ENCODE data around the gene APOD.

Gene APOD

GRCh38 chr3:195566797-195567196 lies 16.9 kb downstream of the APOD start:
- Histone ChIP-seq H3K27me3 (peaks cover 0 to 20% of the 10 kb centered on the region in 2 donors), H3K27ac (no peak overlapping the region), H3K4me1 (no peaks in the 10 kb centered on the region), H3K4me3 (no peak overlapping the region), H3K9me3 (no peaks in the 10 kb centered on the region), H3K36me3 (no peaks in the 10 kb centered on the region)
- TF ChIP-seq CTCF (IDR thresholded peaks at IDR 0.05): no peak
- DNase-seq: no peak
- intact Hi-C loops (cut with DNase I; ENCODE audit: low total_unique reads): no loop called here

DNA sequence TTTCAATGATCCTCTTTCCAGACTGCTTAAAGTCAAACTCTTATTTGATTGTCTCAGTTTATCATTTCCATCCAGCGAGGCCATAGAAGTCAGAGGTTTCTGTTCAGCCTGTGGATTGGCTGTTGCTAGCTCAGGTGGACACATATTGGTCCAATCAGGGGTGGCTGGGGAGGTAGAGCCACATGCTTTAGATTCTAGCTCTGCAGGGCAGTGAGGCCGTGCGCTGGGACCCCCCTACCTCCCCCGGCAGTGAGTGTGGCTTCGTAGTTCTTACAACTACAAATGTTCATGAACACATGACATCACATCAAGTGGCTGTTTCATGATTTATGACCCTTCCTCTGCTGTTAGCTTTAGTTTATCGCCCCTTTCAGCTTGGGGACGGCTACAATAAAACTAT lies 18.0 kb downstream of the APOD start:
- H3K36me3 ChIP-seq: no peaks in the 10 kb centered on the region
- TF ChIP-seq CTCF (IDR thresholded peaks at IDR 0.05): no peak
- peaks cover 0 to 20% of the 10 kb centered on the region in 2 donors for H3K27me3 ChIP-seq
- no peak for DNase-seq
- H3K4me3 ChIP-seq: no peak overlapping the region
- intact Hi-C loops (cut with DNase I; ENCODE audit: low total_unique reads): no loop called here
- no peaks in the 10 kb centered on the region for H3K9me3 ChIP-seq
- no peak overlapping the region for H3K27ac ChIP-seq
- no peaks in the 10 kb centered on the region for H3K4me1 ChIP-seq

- DNase-seq: no peak
- Histone ChIP-seq H3K27me3 (peaks cover 0 to 20% of the 10 kb centered on the region in 2 donors), H3K9me3 (no peaks in the 10 kb centered on the region), H3K4me3 (no peak overlapping the region), H3K4me1 (no peaks in the 10 kb centered on the region), H3K36me3 (no peaks in the 10 kb centered on the region), H3K27ac (no peak overlapping the region)
- no peak for TF ChIP-seq CTCF (IDR thresholded peaks at IDR 0.05)
- intact Hi-C loops (cut with DNase I; ENCODE audit: low total_unique reads): no loop called here
These were observed 20.4 kb downstream of the APOD start for GRCh38 chr3:195563317-195563716.

DNA sequence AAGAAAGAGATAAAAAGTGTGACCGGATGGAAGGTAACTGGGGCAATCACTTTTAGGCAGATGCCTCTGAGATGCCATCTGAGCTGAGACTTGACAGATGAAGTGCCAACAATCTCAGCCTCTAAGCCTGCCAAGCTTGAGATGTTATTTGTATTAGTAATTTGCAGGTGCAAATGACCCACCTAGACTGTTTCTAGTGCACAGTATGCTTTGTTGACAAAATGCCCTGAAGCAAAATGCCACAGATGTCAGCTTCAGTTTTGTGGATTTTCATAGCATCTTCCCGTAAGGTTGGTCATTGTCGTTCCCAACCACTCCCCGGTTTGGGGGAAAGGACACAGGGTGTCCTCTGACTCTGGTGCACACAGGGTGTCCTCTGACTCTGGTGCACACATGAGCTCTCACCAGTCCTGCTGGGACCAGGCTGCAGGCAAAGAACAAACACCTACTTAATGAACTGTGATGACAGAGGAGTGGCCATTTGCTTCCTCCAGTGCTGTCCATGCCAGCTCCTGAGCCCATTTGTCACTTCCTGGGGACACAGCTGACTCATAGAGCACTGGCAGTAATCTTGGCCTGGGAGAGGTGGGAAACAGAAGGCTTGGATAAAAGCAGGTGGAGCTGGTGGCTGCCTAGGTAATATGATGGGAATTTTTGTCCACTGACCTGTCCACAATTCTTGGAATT lies 23.9 kb downstream of the APOD start:
- Histone ChIP-seq H3K4me3 (no peak overlapping the region), H3K4me1 (no peaks in the 10 kb centered on the region), H3K27ac (no peak overlapping the region), H3K36me3 (no peaks in the 10 kb centered on the region), H3K9me3 (no peaks in the 10 kb centered on the region), H3K27me3 (no peaks in the 10 kb centered on the region)
- TF ChIP-seq CTCF (IDR thresholded peaks at IDR 0.05): no peak
- DNase-seq: no peak
- intact Hi-C loops (cut with DNase I; ENCODE audit: low total_unique reads): loop anchor here (10.0 kb wide), 1 partner anchor 865 kb away; no protein-coding TSS in a partner anchor

DNA sequence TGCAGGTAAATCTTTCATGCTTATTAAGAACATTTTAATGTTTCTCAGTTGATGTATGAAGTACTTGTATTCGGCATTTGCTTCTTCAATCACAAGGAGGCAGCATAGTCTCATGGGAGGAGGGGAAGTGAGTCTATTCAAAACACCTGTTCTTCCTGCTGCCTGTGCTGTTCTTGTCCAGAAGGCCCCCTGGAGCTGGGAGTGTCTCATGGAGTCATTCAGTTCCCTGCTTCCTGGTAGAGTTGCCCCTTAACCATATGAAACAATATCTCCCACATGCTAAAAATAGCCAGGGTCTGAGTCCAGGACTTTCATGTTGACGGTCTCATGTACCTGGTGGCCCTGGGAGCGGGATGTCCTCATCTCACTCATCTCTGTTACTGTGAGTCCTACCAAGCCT lies 25.1 kb downstream of the APOD start:
- Histone ChIP-seq H3K36me3 (no peaks in the 10 kb centered on the region), H3K4me3 (no peak overlapping the region), H3K27me3 (no peaks in the 10 kb centered on the region), H3K4me1 (no peaks in the 10 kb centered on the region), H3K27ac (no peak overlapping the region), H3K9me3 (no peaks in the 10 kb centered on the region)
- intact Hi-C loops (cut with DNase I; ENCODE audit: low total_unique reads): loop anchor here (10.0 kb wide), 1 partner anchor 866 kb away; no protein-coding TSS in a partner anchor
- no peak for DNase-seq
- no peak for TF ChIP-seq CTCF (IDR thresholded peaks at IDR 0.05)
